Activated T-cell treated with anti-CD3 and anti-CD28 coated beads, Interleukin-2, amount 50 U/mL, for 72 hours (primary cell): Measurements from ENCODE around the gene MEX3D. TPM values are rescaled to one million over a fixed set of nuclear protein-coding genes. Genes with fewer than 3 reads are reported as not detected.

Experiments
- total RNA-seq, 2 donors: library from RNA; stranded (reverse); gene quantifications; one replicate each; pipeline ENCODE4 v1.2.3, GENCODE V29; 2022

MEX3D gene
- total RNA-seq, 2 donors from 2014 or later, result 6.4 to 6.8 TPM

Other genes with a start within 250 kb of the MEX3D start
- 100 to 1,000 TPM in 1 of 2 donors, 10 to 100 TPM in 1; 96.5 to 107 TPM for gene NDUFS7, start 184.4 kb downstream of the MEX3D start, total RNA-seq
- gene GAMT, start 166.8 kb downstream of the MEX3D start, total RNA-seq, result 10 to 100 TPM; 13.6 to 17.7 TPM
- 100 to 1,000 TPM; 219 to 252 TPM for gene DAZAP1, start 160.7 kb downstream of the MEX3D start, total RNA-seq
- 1,000 to 10,000 TPM; 1,293 to 1,490 TPM for gene RPS15, start 129.9 kb downstream of the MEX3D start, total RNA-seq
- gene APC2, start 118.2 kb downstream of the MEX3D start, total RNA-seq, result under 1 TPM; 0.02 to 0.14 TPM
- 10 to 100 TPM; 28.1 to 31.7 TPM for gene C19orf25, start 89.1 kb downstream of the MEX3D start, total RNA-seq
- 10 to 100 TPM; 13.3 to 16.6 TPM for gene PCSK4, start 78.0 kb downstream of the MEX3D start, total RNA-seq
- gene REEP6, start 77.1 kb downstream of the MEX3D start, total RNA-seq, result 1 to 10 TPM; 1.7 to 3.8 TPM
- 1 to 10 TPM; 4.3 to 5.5 TPM for gene ADAMTSL5, start 55.3 kb downstream of the MEX3D start, total RNA-seq
- gene PLK5, start 44.2 kb downstream of the MEX3D start, total RNA-seq, result not detected
- gene MBD3, start 24.5 kb upstream of the MEX3D start, total RNA-seq, result 10 to 100 TPM; 71.2 to 77.9 TPM
- gene UQCR11, start 37.1 kb upstream of the MEX3D start, total RNA-seq, result 100 to 1,000 TPM; 103 to 113 TPM
- 100 to 1,000 TPM; 112 to 126 TPM for gene TCF3, start 84.3 kb upstream of the MEX3D start, total RNA-seq
- gene ONECUT3, start 185.2 kb upstream of the MEX3D start, total RNA-seq, result not detected
- 10 to 100 TPM; 12.1 to 12.8 TPM for gene ATP8B3, start 244.0 kb upstream of the MEX3D start, total RNA-seq